Esophagus muscularis mucosa (tissue), 4 donors: ENCODE results near the gene STK24. TPM values are rescaled to one million over a fixed set of nuclear protein-coding genes. Genes with fewer than 3 reads are reported as not detected.

Experiments
- DNase-seq: peaks from one replicate; pipeline ENCODE4 v3.0.0-alpha.2; 2017; ENCODE audit errors: extremely low spot score
- H3K27ac ChIP-seq, 4 donors: fragments of 200-600 bp; sonication (generic); replicated peaks in 1 of 4; 1 replicate in 3 of 4; 2 replicates in 1 of 4; pipeline ENCODE4 v1.5.1; 2016 to 2019; ENCODE audit warnings: mild to moderate bottlenecking in 1 of 4
- H3K27me3 ChIP-seq, 4 donors: fragments of 200-600 bp; sonication (generic); one replicate each; pipeline versions ENCODE4 v1.5.1 to v1.6.0; 2016 to 2019
- H3K36me3 ChIP-seq, 4 donors: fragments of 200-600 bp; sonication (generic); one replicate each; pipeline ENCODE4 v1.5.1; 2016 to 2019
- H3K4me1 ChIP-seq, 4 donors: fragments of 200-600 bp; sonication (generic); one replicate each; pipeline ENCODE4 v1.5.1; 2016 to 2019
- H3K4me3 ChIP-seq, 4 donors: fragments of 200-600 bp; sonication (generic); 1 replicate in 2 of 4; 2 replicates in 2 of 4; pipeline ENCODE4 v1.5.1; 2016 to 2019; ENCODE audit warnings: mild to moderate bottlenecking in 4 of 4, moderate library complexity in 1 of 4
- H3K9me3 ChIP-seq, 4 donors: fragments of 200-600 bp; sonication (generic); 1 replicate in 3 of 4; 2 replicates in 1 of 4; pipeline ENCODE4 v1.5.1; 2016 to 2019
- EP300 ChIP-seq: sonication (generic); formaldehyde crosslinking; IDR thresholded peaks from one replicate; pipeline ENCODE4 v1.6.1; 2017; ENCODE audit warnings: antibody characterized with exemption
- POLR2A ChIP-seq: fragments of 450-650 bp; IDR thresholded peaks from one replicate; pipeline ENCODE4 v1.6.1; 2017; ENCODE audit warnings: antibody characterized with exemption, moderate library complexity, mild to moderate bottlenecking, low read depth
- POLR2AphosphoS5 ChIP-seq, 2 donors: sonication (generic); formaldehyde crosslinking; IDR thresholded peaks; one replicate each; pipeline ENCODE4 v1.6.1; 2017; ENCODE audit warnings: antibody characterized with exemption in 2 of 2
- WGBS: methylation state at CpG from one replicate; pipeline ENCODE4 v1.1.5; 2018; 5-methylcytosine and 5-hydroxymethylcytosine counted together
- intact Hi-C: fragments of 100-400 bp; cut with DNase I; formaldehyde crosslinking; loops from one replicate; pipeline ENCODE4 v1.15.1; 2023
- total RNA-seq, 4 donors: library from RNA; depleted of rRNA; stranded (reverse); fragments of >200 nt; gene quantifications; one replicate each; pipeline versions ENCODE4 v1.1.0 to v1.2.1, GENCODE V29; 2016
- TF ChIP-seq, protein P1 (sequence below), 3 experiments: fragments of 200-600 bp in 2 of 3; fragments of 450-650 bp in 1 of 3; sonication (generic) in 2 of 3; IDR thresholded peaks; one replicate each; pipeline ENCODE4 v1.5.1; 2017 to 2019; ENCODE audit warnings: antibody characterized with exemption in 3 of 3, mild to moderate bottlenecking in 2 of 3, moderate library complexity in 1 of 3

Gene STK24
- total RNA-seq, 4 donors from 2014 or later, result 61.9 to 108 (median 96.7) TPM

DNA sequence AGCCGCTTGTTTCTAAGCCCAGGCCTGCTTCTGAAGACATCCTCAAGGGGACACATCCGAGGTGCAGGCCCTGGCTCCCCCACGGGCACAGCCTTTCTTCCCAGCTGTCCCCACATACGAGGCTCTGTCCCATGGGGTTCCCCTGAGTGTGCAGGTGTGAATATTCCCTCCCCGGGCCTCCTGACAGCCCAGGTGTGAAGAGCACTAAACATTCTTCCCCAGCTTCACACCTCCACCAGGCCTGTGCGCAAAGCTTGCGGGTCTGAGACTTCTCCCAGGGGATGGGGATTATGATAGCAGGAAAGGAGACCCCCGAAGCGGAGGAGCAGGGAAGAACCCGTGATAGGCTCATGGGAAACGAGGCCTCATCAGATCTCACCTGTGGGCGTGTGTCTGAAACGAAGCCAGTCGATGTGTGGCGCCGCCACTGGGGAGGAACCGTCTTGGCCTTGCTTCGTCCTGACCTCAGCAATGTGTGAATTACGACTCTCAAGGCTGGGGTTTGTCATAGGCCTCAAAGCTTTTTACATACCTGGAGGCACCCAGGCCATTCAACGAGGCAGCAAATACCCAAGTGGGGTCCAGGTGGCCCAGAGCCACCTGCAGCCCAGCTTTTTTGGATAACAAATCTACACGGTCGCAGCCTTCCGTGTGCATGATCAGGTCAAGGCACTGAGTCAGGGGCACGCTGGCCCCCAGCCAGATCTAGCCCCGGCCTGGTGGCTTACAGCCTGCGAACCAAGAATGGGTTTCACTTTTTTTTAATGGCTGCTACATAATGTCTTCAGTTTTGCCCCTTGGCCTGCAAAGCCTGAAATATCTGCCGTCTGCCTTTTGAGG is 134.3 kb downstream of the STK24 start:
- H3K9me3 ChIP-seq, result no peaks in the 10 kb centered on the region
- H3K27ac ChIP-seq, result no peak overlapping the region
- 81% methylated on average over 18 of the region's 27 CpGs for WGBS
- TF ChIP-seq POLR2A (no peak), EP300 (no peak), POLR2AphosphoS5 (IDR thresholded peaks at IDR 0.05) (no peak)
- TF ChIP-seq, protein P1, sequence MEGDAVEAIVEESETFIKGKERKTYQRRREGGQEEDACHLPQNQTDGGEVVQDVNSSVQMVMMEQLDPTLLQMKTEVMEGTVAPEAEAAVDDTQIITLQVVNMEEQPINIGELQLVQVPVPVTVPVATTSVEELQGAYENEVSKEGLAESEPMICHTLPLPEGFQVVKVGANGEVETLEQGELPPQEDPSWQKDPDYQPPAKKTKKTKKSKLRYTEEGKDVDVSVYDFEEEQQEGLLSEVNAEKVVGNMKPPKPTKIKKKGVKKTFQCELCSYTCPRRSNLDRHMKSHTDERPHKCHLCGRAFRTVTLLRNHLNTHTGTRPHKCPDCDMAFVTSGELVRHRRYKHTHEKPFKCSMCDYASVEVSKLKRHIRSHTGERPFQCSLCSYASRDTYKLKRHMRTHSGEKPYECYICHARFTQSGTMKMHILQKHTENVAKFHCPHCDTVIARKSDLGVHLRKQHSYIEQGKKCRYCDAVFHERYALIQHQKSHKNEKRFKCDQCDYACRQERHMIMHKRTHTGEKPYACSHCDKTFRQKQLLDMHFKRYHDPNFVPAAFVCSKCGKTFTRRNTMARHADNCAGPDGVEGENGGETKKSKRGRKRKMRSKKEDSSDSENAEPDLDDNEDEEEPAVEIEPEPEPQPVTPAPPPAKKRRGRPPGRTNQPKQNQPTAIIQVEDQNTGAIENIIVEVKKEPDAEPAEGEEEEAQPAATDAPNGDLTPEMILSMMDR (IDR thresholded peaks at IDR 0.05), result no peak
- peaks cover 8 to 14% (median 10%) of the 10 kb centered on the region in 4 donors for H3K4me1 ChIP-seq
- H3K4me3 ChIP-seq, result no peak overlapping the region
- H3K27me3 ChIP-seq, result no peaks in the 10 kb centered on the region
- no peak for DNase-seq
- intact Hi-C loops, result no loop called here
- peaks cover 0 to 58% (median 35%) of the 10 kb centered on the region in 4 donors for H3K36me3 ChIP-seq

- H3K4me1 ChIP-seq, result peaks cover 8 to 14% (median 10%) of the 10 kb centered on the region in 4 donors
- peaks cover 0 to 48% (median 21%) of the 10 kb centered on the region in 4 donors for H3K36me3 ChIP-seq
- H3K9me3 ChIP-seq, result no peaks in the 10 kb centered on the region
- H3K27me3 ChIP-seq, result no peaks in the 10 kb centered on the region
- H3K27ac ChIP-seq, result no peak overlapping the region
- no peak overlapping the region for H3K4me3 ChIP-seq
- 89% methylated on average over 18 of the region's 21 CpGs for WGBS
- TF ChIP-seq POLR2AphosphoS5 (IDR thresholded peaks at IDR 0.05), result no peak
- TF ChIP-seq, protein P1 (IDR thresholded peaks at IDR 0.05), result no peak
- no peak for TF ChIP-seq EP300
- no peak for TF ChIP-seq POLR2A
- DNase-seq, result no peak
- intact Hi-C loops, result no loop called here
Observed at GRCh38 chr13:98441056-98441676, 135.7 kb downstream of the STK24 start.

DNA sequence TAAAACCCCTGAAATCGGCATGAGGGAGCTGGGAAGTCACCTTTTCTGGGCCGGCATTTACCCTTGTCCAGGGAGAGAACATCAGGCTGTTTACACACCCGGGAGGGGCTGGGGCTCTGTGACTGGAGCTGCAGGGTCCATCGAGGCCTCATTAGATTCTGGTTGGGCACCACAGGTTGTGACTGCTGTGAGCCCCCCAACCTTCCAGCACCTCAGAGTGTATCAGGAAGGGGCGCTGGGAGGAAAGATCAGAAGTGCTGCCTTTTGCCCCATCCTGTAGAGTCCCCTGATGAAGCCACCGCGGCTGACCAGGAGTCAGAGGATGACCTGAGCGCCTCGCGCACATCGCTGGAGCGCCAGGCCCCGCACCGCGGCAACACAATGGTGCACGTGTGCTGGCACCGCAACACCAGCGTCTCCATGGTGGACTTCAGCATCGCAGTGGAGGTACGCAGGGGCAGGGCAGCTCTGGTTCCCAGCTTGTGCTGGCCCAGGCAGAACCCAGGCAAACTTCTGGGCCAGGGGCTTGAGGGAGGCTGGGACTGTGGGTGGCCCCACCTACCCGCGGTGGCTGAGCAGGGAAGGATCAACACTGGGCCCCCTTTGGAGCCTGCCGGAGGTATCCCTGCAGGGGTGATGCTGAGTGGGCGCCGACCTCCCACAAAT is 136.4 kb downstream of the STK24 start:
- Histone ChIP-seq H3K4me1 (peaks cover 5 to 8% (median 6%) of the 10 kb centered on the region in 4 donors), H3K4me3 (no peak overlapping the region), H3K36me3 (peaks cover 0 to 46% (median 22%) of the 10 kb centered on the region in 4 donors), H3K27me3 (no peaks in the 10 kb centered on the region), H3K27ac (no peak overlapping the region), H3K9me3 (no peaks in the 10 kb centered on the region)
- WGBS, result 97% methylated on average over 13 of the region's 25 CpGs
- TF ChIP-seq POLR2A (no peak), EP300 (no peak), POLR2AphosphoS5 (IDR thresholded peaks at IDR 0.05) (no peak)
- TF ChIP-seq, protein P1 (IDR thresholded peaks at IDR 0.05), result no peak
- DNase-seq, result no peak
- intact Hi-C loops, result no loop called here

DNA sequence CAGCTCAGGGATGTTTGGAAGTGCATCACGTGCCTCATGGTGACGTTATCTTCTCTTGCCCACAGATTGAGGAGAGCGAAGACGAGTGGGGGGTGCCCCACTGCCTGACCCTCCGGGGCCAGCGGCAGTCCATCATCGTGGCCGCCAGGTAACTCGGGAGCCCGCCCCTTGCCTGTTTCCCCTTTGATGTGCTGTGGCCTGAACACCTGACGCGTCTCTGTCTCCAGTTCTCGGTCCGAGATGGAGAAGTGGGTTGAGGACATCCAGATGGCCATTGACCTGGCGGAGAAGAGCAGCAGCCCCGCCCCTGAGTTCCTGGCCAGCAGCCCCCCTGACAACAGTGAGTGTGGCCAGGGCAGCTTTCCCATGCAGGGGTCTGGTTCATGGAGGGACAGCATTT is 137.0 kb downstream of the STK24 start:
- no peak overlapping the region for H3K4me3 ChIP-seq
- H3K36me3 ChIP-seq, result peaks cover 0 to 50% (median 26%) of the 10 kb centered on the region in 4 donors
- H3K9me3 ChIP-seq, result no peaks in the 10 kb centered on the region
- no peak for TF ChIP-seq POLR2AphosphoS5 (IDR thresholded peaks at IDR 0.05)
- no peak for TF ChIP-seq POLR2A
- no peak for TF ChIP-seq EP300
- TF ChIP-seq, protein P1 (IDR thresholded peaks at IDR 0.05), result no peak
- H3K27me3 ChIP-seq, result no peaks in the 10 kb centered on the region
- intact Hi-C loops, result loop anchor here (10.0 kb wide), 1 partner anchor 295 kb away; the partner anchor contains the start of gene FARP1
- H3K27ac ChIP-seq, result no peak overlapping the region
- H3K4me1 ChIP-seq, result peaks cover 0 to 2% (median under 1%) of the 10 kb centered on the region in 4 donors
- 91% methylated on average over 12 of the region's 16 CpGs for WGBS
- DNase-seq, result no peak
